HG03039 (cell line): ENCODE results near the gene PPME1.

Source experiments
- ATAC-seq: cut with Tn5 transposase; IDR thresholded peaks from one replicate; pipeline ENCODE4 v1.9.1; 2021; ENCODE audit warnings: mild to moderate bottlenecking, moderate library complexity; ENCODE audit not compliant: unreplicated experiment

Gene PPME1

DNA sequence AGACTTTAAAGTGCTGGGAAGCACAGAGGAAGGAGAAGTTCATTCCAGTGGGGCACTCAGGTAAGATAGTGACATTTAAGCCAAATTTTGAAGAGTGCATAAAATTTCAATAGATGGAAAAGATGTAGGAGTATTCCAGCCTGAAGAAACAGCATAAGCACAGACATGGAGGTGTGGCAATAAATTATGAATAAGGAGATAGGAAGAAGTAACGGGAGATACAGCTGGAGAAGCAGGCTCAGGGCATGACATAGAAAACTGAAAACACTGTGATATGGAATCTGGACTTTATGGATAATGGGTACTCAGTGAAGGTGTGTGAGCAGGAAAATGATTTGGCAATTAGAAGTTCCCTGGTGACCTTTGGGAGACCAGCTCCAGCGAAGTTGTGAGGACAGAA is 107.0 kb downstream of the PPME1 start:
- ATAC-seq, result no peak

DNA sequence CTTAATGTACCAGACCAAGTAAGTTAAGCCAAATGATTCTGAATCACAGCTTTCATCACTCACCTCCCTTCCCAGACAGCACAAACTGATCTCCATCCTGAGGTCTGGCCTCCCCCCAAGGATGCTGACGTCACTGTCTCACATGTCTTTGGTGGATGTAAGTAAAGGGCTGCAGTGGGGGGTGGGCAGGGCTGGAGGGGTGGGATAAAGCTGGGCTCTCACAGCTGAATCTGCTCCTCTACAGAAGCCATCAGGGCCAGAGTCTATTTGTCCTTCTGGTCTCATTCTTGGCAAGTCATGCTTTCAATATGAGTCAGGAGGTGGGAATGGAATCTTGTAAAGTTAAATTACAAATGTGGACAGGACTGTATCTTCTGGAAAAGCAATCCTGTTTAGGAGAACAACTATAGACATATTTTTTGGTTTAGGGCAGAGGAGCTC is 107.7 kb downstream of the PPME1 start:
- ATAC-seq, result no peak

DNA sequence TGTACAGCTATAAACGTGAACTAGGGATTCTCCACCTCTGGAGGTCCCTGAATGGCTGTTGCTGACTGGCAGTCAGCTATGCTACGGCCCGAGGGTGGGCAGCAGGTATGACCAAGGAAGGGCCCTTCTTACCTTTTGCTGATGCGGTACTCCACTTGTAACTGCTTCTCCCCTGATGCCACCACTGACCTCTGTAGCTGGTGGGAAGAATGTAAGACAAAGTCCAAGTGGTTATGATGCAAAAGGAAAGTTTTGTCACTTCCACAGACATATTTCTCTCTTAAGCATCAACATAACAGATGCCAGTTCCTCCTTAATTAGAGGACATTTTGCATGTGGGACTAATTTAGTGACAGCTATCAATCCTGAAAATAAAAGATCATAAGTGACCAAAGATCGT is 108.2 kb downstream of the PPME1 start:
- ATAC-seq, result no peak

DNA sequence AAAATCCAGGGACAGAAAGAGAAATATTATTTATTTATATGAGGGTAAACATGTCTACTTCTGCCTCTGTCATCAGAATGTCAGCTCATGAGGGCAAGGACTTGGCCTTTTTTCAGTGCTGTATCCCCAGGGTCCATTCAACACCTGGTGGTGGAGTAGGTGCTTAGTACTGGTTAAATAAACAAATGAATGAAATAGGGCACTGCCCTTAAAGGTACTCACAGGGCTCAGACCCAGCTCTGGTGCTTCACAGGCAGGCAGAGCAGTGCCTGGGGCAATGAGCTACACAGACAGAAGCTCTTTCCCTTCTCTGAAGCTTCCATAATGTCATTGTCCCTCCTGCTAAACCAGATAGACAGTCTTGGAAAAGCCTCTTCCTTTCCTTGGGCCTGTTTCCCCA is 109.4 kb downstream of the PPME1 start:
- no peak for ATAC-seq

- no peak for ATAC-seq
Observed at GRCh38 chr11:74282421-74282820, 111.3 kb downstream of the PPME1 start.

- ATAC-seq, result no peak
Observed at GRCh38 chr11:74282914-74283371, 111.9 kb downstream of the PPME1 start.

- ATAC-seq, result no peak
Observed at GRCh38 chr11:74283580-74284180, 112.6 kb downstream of the PPME1 start.

DNA sequence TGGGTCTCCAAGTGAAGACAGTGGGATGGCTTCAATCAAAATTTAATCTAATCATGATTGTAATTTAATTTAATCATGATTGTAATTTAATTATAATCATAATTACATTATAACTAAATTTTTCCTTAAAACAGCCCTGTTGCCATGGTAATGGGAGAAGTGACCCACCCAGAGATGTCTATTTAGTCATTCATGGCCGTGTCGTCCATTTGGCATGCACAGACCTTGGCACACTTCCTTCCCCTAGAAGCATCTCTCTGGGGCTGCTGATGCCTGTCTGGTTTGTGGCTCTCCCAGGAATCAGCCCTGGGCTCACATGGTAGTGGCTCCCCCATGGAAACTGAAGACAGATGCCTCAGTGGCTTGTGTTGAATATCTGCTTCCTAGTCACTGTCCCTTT is 113.4 kb downstream of the PPME1 start:
- ATAC-seq, result no peak

GRCh38 chr11:74288161-74288560 is 117.1 kb downstream of the PPME1 start:
- no peak for ATAC-seq

DNA sequence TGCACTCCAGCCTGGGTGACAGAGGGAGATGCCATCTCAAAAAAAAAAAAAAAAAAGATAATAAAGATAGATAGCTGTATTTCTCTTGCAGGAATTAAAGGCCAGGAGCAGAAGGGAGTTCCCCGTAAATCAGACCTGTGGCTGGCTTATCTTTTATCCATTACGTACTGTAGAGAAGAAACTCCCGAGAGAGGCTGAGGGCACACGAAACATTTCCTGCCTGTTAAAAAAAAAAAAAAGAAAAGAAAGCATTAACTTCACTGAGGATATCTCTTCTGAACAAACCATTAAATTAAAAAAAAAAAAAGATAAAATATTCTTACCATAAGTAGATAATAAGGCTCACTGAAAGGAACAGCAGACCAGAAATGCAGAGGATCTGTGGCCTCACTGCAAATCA is 117.8 kb downstream of the PPME1 start:
- ATAC-seq, result no peak

- ATAC-seq, result no peak
Observed at GRCh38 chr11:74297484-74297883, 126.4 kb downstream of the PPME1 start.

DNA sequence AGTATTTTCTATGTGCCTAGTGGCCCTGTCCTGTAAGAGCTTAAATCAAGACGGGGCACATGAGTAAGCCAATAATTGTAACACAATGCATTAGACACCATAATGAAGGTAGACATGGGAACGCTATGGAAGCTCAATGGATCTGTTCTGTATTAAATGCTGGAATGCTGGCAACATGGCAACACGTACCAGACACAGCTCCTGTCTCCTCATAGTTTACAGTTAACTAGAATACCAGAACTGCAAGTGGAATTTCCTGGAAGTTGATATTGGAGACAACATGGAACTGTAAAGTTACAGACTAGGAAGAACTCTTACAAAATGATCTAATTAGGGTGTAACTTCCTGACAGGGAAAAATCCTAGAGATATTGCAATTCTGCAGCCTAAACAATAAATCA is 127.9 kb downstream of the PPME1 start:
- ATAC-seq, result no peak
